GM23338 (cell line): ENCODE results near the gene MED27. TPM values are rescaled to one million over a fixed set of nuclear protein-coding genes. Genes with fewer than 3 reads are reported as not detected.

Experiments
- ATAC-seq: fragments of 200-7000 bp; cut with Tn5 transposase; 3 replicates; pipeline ENCODE4 v1.9.1; 2020
- DNase-seq: peaks from one replicate; pipeline ENCODE4 v3.0.0-alpha.2; 2015; ENCODE audit warnings: low spot score
- H2AFZ ChIP-seq: fragments of 200-600 bp; sonication (generic); 2 replicates; pipeline ENCODE4 v1.8.0; 2016; ENCODE audit warnings: antibody characterized with exemption, mild to moderate bottlenecking, moderate library complexity
- H3F3A ChIP-seq: fragments of 200-600 bp; sonication (generic); replicated peaks from 2 replicates; pipeline ENCODE4 v1.8.0; 2017; ENCODE audit warnings: antibody characterized with exemption, mixed run types, low read depth
- H3K27ac ChIP-seq: fragments of 200-600 bp; sonication (generic); 2 replicates; pipeline ENCODE4 v1.6.1; 2016; ENCODE audit warnings: low read depth
- H3K27me3 ChIP-seq: fragments of 200-600 bp; sonication (generic); 2 replicates; pipeline ENCODE4 v1.8.0; 2016; ENCODE audit warnings: mild to moderate bottlenecking, mixed run types, moderate library complexity; ENCODE audit not compliant: insufficient read depth
- H3K36me3 ChIP-seq: fragments of 200-600 bp; sonication (generic); 2 replicates; pipeline ENCODE4 v1.8.0; 2016; ENCODE audit warnings: mild to moderate bottlenecking; ENCODE audit not compliant: insufficient read depth
- H3K4me1 ChIP-seq: fragments of 200-600 bp; sonication (generic); 2 replicates; pipeline ENCODE4 v1.8.0; 2016; ENCODE audit warnings: mild to moderate bottlenecking, moderate library complexity; ENCODE audit not compliant: insufficient read depth
- H3K4me2 ChIP-seq: fragments of 200-600 bp; sonication (generic); 2 replicates; pipeline ENCODE4 v1.7.1; 2017; ENCODE audit warnings: mixed run types
- H3K4me3 ChIP-seq: fragments of 200-600 bp; sonication (generic); 2 replicates; pipeline ENCODE4 v1.6.1; 2016; ENCODE audit warnings: mixed run types
- H3K79me2 ChIP-seq: fragments of 200-600 bp; sonication (generic); replicated peaks from 2 replicates; pipeline ENCODE4 v1.8.0; 2017; ENCODE audit warnings: mild to moderate bottlenecking; ENCODE audit not compliant: insufficient read depth
- H3K9me2 ChIP-seq: fragments of 200-600 bp; sonication (generic); 2 replicates; pipeline ENCODE4 v1.8.0; 2017; ENCODE audit not compliant: insufficient read depth
- H4K20me1 ChIP-seq: fragments of 200-600 bp; sonication (generic); replicated peaks from 2 replicates; pipeline ENCODE4 v1.8.0; 2017; ENCODE audit warnings: mild to moderate bottlenecking; ENCODE audit not compliant: insufficient read depth
- H3K27ac Mint-ChIP-seq: 2 replicates; pipeline ENCODE4 v1.8.0; 2020; ENCODE audit warnings: inconsistent platforms, mild to moderate bottlenecking, moderate library complexity, mixed read lengths
- H3K27me3 Mint-ChIP-seq: 3 replicates; pipeline ENCODE4 v1.8.0; 2022; ENCODE audit warnings: low read depth, mild to moderate bottlenecking, moderate library complexity, mixed read lengths, inconsistent platforms; ENCODE audit not compliant: insufficient read depth, poor library complexity
- H3K36me3 Mint-ChIP-seq: 3 replicates; pipeline ENCODE4 v1.8.0; 2021; ENCODE audit warnings: low read depth, mild to moderate bottlenecking, inconsistent platforms, moderate library complexity, mixed read lengths
- H3K4me1 Mint-ChIP-seq: 3 replicates; pipeline ENCODE4 v1.8.0; 2020; ENCODE audit warnings: mild to moderate bottlenecking, inconsistent platforms, mixed read lengths
- H3K4me3 Mint-ChIP-seq: 3 replicates; pipeline ENCODE4 v1.8.0; 2021; ENCODE audit warnings: moderate library complexity, mild to moderate bottlenecking, inconsistent platforms, mixed read lengths
- H3K9me3 Mint-ChIP-seq: 3 replicates; pipeline ENCODE4 v1.8.0; 2020; ENCODE audit warnings: moderate library complexity, mild to moderate bottlenecking, inconsistent platforms, mixed read lengths
- CREB1 ChIP-seq: fragments of 250-450 bp; sonication (Bioruptor Pico); IDR thresholded peaks from 2 replicates; pipeline ENCODE4 v1.5.0; 2020; ENCODE audit warnings: low read depth, mild to moderate bottlenecking, moderate library complexity
- ETS1 ChIP-seq: IDR thresholded peaks from 2 replicates; pipeline ENCODE4 v1.6.1; 2016; ENCODE audit warnings: antibody characterized with exemption
- EZH2 ChIP-seq: fragments of 200-600 bp; sonication (generic); IDR thresholded peaks from one replicate; pipeline ENCODE4 v1.8.0; 2017; ENCODE audit warnings: antibody characterized with exemption, mild to moderate bottlenecking, low read depth; ENCODE audit not compliant: unreplicated experiment
- JUNB ChIP-seq: IDR thresholded peaks from one replicate; pipeline ENCODE4 v1.6.1; 2016; ENCODE audit warnings: antibody characterized with exemption; ENCODE audit not compliant: unreplicated experiment
- NANOG ChIP-seq: IDR thresholded peaks from 2 replicates; pipeline ENCODE4 v1.6.1; 2016; ENCODE audit warnings: antibody characterized with exemption, borderline replicate concordance
- POLR2AphosphoS5 ChIP-seq: IDR thresholded peaks from 2 replicates; pipeline ENCODE4 v1.6.1; 2016; ENCODE audit warnings: antibody characterized with exemption, low read depth
- REST ChIP-seq: IDR thresholded peaks from one replicate; pipeline ENCODE4 v1.6.1; 2018; ENCODE audit warnings: antibody characterized with exemption; ENCODE audit not compliant: unreplicated experiment
- ZNF114 ChIP-seq: fragments of 250-450 bp; sonication (Bioruptor Pico); IDR thresholded peaks from 2 replicates; pipeline ENCODE4 v1.5.0; 2020; ENCODE audit warnings: mild to moderate bottlenecking, moderate library complexity
- ZNF331 ChIP-seq: fragments of 250-450 bp; sonication (Bioruptor Pico); IDR thresholded peaks from 2 replicates; pipeline ENCODE4 v1.5.0; 2020; ENCODE audit warnings: low read depth, mild to moderate bottlenecking, moderate library complexity
- polyA plus RNA-seq: library from polyadenylated mRNA; unstranded; fragments of >200 nt; fragmentation: Nextera tagmentation; extraction: Ambion mirVana; gene quantifications from 2 replicates; pipeline ENCODE4 v1.2.1, GENCODE V29; 2016
- total RNA-seq: library from RNA; depleted of rRNA; stranded (reverse); fragments of >200 nt; shearing (Covaris generic); gene quantifications from 2 replicates; pipeline ENCODE4 v1.2.3, GENCODE V29; 2014

The MED27 gene
- total and polyA plus RNA-seq, 2 experiments from 2014 or later, result 30.6 to 35.0 TPM

GRCh38 chr9:131812116-131812790, 267.4 kb downstream of the MED27 start (continued):
- TF ChIP-seq REST (no peak), EZH2 (no peak), CREB1 (CRISPR knock-in tag) (no peak), JUNB (no peak), ZNF331 (CRISPR knock-in tag) (no peak), POLR2AphosphoS5 (no peak)

GRCh38 chr9:131811405-131811804, 268.3 kb downstream of the MED27 start:
- TF ChIP-seq ZNF114 (CRISPR knock-in tag) (no peak), NANOG (no peak), JUNB (no peak), ETS1 (no peak)
- H3K4me2 ChIP-seq, result no peak overlapping the region
- no peak overlapping the region for H2AFZ ChIP-seq
- Mint-ChIP-seq H3K27ac (no peak overlapping the region), H3K27me3 (peaks cover 14% of the 10 kb centered on the region), H3K4me3 (no peak overlapping the region), H3K4me1 (peaks cover 42% of the 10 kb centered on the region), H3K36me3 (no peaks in the 10 kb centered on the region), H3K9me3 (no peaks in the 10 kb centered on the region; the same call in 2 of the 3 replicates)
- H3K4me1 ChIP-seq, result peaks cover 8% of the 10 kb centered on the region
- H4K20me1 ChIP-seq, result no peaks in the 10 kb centered on the region
- no peak overlapping the region for H3K4me3 ChIP-seq
- DNase-seq (no peak), ATAC-seq (no peak)
- no peaks in the 10 kb centered on the region for H3K27me3 ChIP-seq
- no peak overlapping the region for H3K27ac ChIP-seq
- H3F3A ChIP-seq, result no peaks in the 10 kb centered on the region
- no peaks in the 10 kb centered on the region for H3K36me3 ChIP-seq
- no peaks in the 10 kb centered on the region for H3K79me2 ChIP-seq
- no peaks in the 10 kb centered on the region for H3K9me2 ChIP-seq
